ENCODE results near the gene ACKR3. TPM values are rescaled to one million over a fixed set of nuclear protein-coding genes. Genes with fewer than 3 reads are reported as not detected.

The ACKR3 gene
- total RNA-seq, 1 experiment from 2014 or later = 0.61 TPM

DNA sequence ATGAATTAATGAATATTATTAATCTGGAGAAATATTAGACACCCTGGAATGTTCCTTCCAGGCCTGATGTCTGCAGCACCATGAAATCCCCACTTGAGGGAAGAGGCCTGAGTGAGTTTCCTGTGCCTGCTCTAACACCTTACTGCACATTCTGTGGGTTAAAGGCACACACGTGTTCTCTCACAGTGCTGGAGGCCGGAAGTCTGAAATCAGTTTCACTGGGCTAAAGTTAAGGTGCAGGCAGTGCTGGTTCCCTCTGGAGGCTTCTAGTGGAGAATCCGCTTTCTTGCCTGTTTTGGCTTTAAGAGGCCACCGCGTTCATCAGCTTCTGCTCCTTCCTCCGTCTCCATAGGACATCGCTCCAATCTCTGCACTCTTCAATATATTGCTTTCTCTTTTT, 48.7 kb downstream of the ACKR3 start:
- ChIA-PET POLR2A (no interaction called here), CTCF (no interaction called here)
- Mint-ChIP-seq H3K4me1 (ENCODE audit: insufficient read depth, unreplicated experiment) (no peaks in the 10 kb centered on the region), H3K27me3 (ENCODE audit: insufficient read depth, unreplicated experiment) (peaks cover 68% of the 10 kb centered on the region), H3K36me3 (ENCODE audit: insufficient read depth, unreplicated experiment) (no peaks in the 10 kb centered on the region), H3K4me3 (ENCODE audit: unreplicated experiment) (no peak overlapping the region), H3K9me3 (ENCODE audit: unreplicated experiment) (no peaks in the 10 kb centered on the region), H3K27ac (ENCODE audit: low read depth, unreplicated experiment) (no peak overlapping the region)
- TF ChIP-seq, protein P1, sequence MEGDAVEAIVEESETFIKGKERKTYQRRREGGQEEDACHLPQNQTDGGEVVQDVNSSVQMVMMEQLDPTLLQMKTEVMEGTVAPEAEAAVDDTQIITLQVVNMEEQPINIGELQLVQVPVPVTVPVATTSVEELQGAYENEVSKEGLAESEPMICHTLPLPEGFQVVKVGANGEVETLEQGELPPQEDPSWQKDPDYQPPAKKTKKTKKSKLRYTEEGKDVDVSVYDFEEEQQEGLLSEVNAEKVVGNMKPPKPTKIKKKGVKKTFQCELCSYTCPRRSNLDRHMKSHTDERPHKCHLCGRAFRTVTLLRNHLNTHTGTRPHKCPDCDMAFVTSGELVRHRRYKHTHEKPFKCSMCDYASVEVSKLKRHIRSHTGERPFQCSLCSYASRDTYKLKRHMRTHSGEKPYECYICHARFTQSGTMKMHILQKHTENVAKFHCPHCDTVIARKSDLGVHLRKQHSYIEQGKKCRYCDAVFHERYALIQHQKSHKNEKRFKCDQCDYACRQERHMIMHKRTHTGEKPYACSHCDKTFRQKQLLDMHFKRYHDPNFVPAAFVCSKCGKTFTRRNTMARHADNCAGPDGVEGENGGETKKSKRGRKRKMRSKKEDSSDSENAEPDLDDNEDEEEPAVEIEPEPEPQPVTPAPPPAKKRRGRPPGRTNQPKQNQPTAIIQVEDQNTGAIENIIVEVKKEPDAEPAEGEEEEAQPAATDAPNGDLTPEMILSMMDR (IDR thresholded peaks at IDR 0.05; ENCODE audit: unreplicated experiment) = no peak
- intact Hi-C loops (cut with micrococcal nuclease) = no loop called here
- no peak for DNase-seq (ENCODE audit: unreplicated experiment)
- BruUV-seq (replicated peaks) = no TSS peak

DNA sequence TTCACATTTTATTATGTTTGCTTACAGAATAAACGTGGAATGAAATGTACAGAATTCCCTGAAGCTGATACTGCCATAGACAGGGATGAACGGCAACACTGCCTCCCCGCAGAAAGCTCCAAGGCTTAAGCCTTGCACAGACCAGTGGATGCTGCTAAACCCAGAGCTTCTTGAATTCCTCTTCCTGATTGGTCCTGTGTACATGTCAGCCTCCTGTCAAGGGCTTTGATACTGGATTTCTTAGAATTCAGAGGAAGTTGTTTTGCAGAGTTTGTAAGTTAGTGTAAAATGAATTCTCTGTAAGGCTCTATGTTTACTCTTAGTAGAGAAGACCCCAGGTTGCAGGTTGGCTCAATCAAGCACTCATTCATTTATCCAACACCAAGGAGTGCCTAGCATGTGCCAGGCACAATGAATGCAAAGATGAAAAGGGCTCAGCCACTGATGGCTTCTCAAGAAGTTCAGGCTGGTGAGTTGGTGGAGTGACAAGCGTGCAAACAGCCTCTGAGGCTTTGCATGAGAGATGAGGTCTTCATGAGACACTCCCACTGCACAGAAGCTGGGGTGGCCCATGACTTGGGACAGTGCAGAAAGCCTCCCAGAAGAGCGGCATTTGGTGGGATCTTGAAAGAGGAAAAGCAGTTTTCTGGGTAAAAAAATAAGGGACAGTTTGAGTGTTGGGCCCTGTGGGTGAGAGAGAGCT, 50.4 kb downstream of the ACKR3 start:
- Mint-ChIP-seq H3K27ac (ENCODE audit: low read depth, unreplicated experiment) (no peak overlapping the region), H3K9me3 (ENCODE audit: unreplicated experiment) (no peaks in the 10 kb centered on the region), H3K36me3 (ENCODE audit: insufficient read depth, unreplicated experiment) (no peaks in the 10 kb centered on the region), H3K27me3 (ENCODE audit: insufficient read depth, unreplicated experiment) (peaks cover 55% of the 10 kb centered on the region), H3K4me1 (ENCODE audit: insufficient read depth, unreplicated experiment) (no peaks in the 10 kb centered on the region), H3K4me3 (ENCODE audit: unreplicated experiment) (no peak overlapping the region)
- POLR2A ChIA-PET = interaction anchor here (0.6 kb wide), 1 partner anchor 408 kb away, joined by 3 read pairs; no protein-coding TSS in a partner anchor
- CTCF ChIA-PET = interaction anchor here (0.7 kb wide), 1 partner anchor 23 kb away, joined by 4 read pairs; no protein-coding TSS in a partner anchor
- TF ChIP-seq, protein P1 (IDR thresholded peaks at IDR 0.05; ENCODE audit: unreplicated experiment) = no peak
- intact Hi-C loops (cut with micrococcal nuclease) = no loop called here
- DNase-seq (ENCODE audit: unreplicated experiment) = no peak
- no TSS peak for BruUV-seq (replicated peaks)

DNA sequence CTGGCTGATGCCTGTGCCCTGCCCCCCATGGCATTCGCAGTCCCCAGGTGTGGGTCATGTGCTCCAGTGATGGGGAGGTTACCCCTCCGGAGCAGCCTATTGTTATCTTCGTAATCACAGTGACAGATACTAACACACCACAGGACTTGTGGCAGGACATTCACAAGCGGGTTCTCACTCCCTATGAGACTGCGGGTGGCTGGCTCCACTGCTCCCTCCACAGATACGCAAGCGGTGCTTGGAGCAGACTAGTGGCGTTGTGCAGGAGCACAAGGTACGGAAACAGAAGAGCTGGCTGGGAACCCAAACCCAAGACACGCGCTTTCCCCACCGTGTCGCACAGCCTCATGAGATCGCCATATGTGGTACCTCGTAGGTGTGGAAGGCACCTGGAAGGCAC, 52.2 kb downstream of the ACKR3 start:
- CTCF ChIA-PET = interaction anchor here (0.6 kb wide), 1 partner anchor 352 kb away, joined by 3 read pairs; no protein-coding TSS in a partner anchor
- POLR2A ChIA-PET = interaction anchor here (0.7 kb wide), 1 partner anchor 575 kb away, joined by 3 read pairs; no protein-coding TSS in a partner anchor
- H3K27me3 Mint-ChIP-seq (ENCODE audit: insufficient read depth, unreplicated experiment) = peaks cover 55% of the 10 kb centered on the region
- BruUV-seq (replicated peaks) = no TSS peak
- no peaks in the 10 kb centered on the region for H3K4me1 Mint-ChIP-seq (ENCODE audit: insufficient read depth, unreplicated experiment)
- H3K9me3 Mint-ChIP-seq (ENCODE audit: unreplicated experiment) = no peaks in the 10 kb centered on the region
- intact Hi-C loops (cut with micrococcal nuclease) = no loop called here
- no peaks in the 10 kb centered on the region for H3K36me3 Mint-ChIP-seq (ENCODE audit: insufficient read depth, unreplicated experiment)
- DNase-seq (ENCODE audit: unreplicated experiment) = no peak
- TF ChIP-seq, protein P1 (IDR thresholded peaks at IDR 0.05; ENCODE audit: unreplicated experiment) = no peak
- no peak overlapping the region for H3K4me3 Mint-ChIP-seq (ENCODE audit: unreplicated experiment)
- H3K27ac Mint-ChIP-seq (ENCODE audit: low read depth, unreplicated experiment) = no peak overlapping the region

DNA sequence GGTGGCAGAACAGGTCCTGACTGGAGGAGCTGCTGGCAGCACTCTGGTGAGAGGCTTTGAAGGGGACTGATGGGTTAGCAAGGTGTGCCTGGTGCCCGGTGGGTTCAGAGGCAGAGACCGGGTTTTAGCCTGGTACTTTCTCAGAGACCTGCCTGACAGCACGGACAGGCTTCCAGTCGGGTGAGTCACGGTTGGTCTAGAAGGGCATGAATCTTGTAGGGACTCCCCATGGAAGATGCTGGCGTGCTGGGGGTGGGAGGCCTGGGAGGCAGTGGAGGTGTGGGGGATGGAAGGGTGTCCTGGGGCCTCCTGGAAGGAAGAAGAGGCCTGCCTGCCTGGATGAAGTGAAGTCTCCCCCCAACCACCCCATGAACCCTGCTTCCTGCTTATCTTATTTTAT, 52.6 kb downstream of the ACKR3 start:
- Mint-ChIP-seq H3K36me3 (ENCODE audit: insufficient read depth, unreplicated experiment) (no peaks in the 10 kb centered on the region), H3K4me1 (ENCODE audit: insufficient read depth, unreplicated experiment) (no peaks in the 10 kb centered on the region), H3K27ac (ENCODE audit: low read depth, unreplicated experiment) (no peak overlapping the region), H3K9me3 (ENCODE audit: unreplicated experiment) (no peaks in the 10 kb centered on the region), H3K4me3 (ENCODE audit: unreplicated experiment) (no peak overlapping the region), H3K27me3 (ENCODE audit: insufficient read depth, unreplicated experiment) (peaks cover 51% of the 10 kb centered on the region)
- ChIA-PET POLR2A (interaction anchor here (0.7 kb wide), 1 partner anchor 576 kb away, joined by 3 read pairs; no protein-coding TSS in a partner anchor), CTCF (no interaction called here)
- no TSS peak for BruUV-seq (replicated peaks)
- intact Hi-C loops (cut with micrococcal nuclease) = no loop called here
- TF ChIP-seq, protein P1 (IDR thresholded peaks at IDR 0.05; ENCODE audit: unreplicated experiment) = no peak
- DNase-seq (ENCODE audit: unreplicated experiment) = no peak

All from MCF 10A (cell line).